SKM-1 treated with dmso at 0.1 percent for 144 hours (cell line): ENCODE measurements around the gene KRTAP2-2.

Experiments used
- DNase-seq: peaks from one replicate; lab custom pipeline; 2025; ENCODE audit not compliant: unreplicated experiment; lab: John Stamatoyannopoulos, UW

Gene KRTAP2-2

GRCh38 chr17:41026715-41027471 is 28.1 kb downstream of the KRTAP2-2 start, which contains the start of gene KRTAP1-5:
KRTAP1-5 (minus strand) TSS chr17:41027208; CDS start chr17:41027155, 53 bp downstream.
- DNase-seq = no peak

DNA sequence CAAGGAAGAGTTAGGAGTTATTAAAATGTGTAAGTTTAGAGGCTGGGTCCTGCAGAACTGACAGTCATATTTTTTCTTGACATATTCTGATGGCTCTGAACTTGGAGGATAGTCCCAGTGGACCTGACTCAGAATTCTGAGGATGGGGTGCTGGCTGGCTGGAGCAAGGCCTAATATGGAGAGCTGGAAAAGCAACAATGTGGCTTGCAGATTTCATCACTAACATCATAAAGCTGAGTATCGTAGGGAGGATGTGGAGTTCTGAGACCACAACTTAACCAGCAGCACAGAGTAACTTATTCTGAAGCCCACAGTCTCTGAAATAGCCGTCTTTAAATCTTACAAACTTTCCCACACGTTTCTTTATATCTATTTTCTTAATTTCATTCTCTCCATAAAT is 30.3 kb downstream of the KRTAP2-2 start:
- DNase-seq = no peak

GRCh38 chr17:41020336-41020735 is 34.7 kb downstream of the KRTAP2-2 start:
- DNase-seq = no peak

GRCh38 chr17:41019415-41019814 is 35.6 kb downstream of the KRTAP2-2 start:
- DNase-seq = no peak

- DNase-seq = no peak
Observed at GRCh38 chr17:41018541-41018940, 36.5 kb downstream of the KRTAP2-2 start.

DNA sequence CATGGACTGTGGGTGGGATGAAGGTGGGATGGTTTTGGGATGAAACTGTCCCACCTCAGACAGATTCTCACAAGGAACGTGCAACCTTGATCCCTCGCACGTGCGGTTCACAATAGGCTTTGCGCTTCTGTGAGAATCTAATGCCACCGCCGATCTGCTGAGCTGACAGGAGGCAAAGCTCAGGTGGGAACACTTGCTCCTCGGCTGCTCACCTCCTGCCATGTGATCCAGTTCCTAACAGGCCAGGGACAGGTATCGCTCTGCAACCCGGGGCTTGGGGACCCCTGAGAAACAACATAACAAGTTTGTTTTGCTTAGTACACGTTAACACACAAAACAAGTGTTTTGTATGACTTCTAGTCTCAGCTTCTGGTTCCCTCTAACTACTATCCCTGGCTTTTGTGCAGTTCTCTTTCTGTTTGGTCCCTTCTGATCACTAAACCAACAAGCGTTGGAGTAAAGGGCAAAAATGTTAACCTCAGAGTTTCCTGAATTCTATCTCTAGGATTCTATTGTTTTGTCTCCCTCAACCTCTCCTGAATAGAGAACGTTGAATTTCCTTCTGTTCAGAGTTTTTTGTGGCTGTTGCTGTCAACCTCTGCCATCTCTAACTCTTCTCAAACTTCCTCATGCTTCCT is 38.3 kb downstream of the KRTAP2-2 start:
- no peak for DNase-seq

GRCh38 chr17:41015454-41015853 is 39.6 kb downstream of the KRTAP2-2 start:
- no peak for DNase-seq

DNA sequence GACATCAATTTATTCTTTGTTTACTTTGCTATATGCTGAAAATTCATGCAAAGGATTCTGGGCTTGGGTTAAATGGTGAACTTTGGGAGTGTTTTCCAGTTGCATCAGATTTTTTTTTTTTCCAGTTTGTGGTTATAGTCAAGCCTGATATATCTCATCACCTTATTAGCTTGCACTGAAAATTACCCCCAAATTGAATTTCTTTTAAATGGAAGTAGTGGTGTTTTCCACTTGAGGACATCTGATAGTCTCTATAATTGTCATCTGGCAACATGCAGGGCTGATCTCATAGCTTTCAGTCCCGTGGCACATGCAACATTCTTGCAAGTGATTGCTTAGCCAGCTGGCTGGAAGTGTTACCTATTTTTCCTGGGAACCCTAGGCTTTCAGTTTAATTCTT is 41.4 kb downstream of the KRTAP2-2 start:
- no peak for DNase-seq

DNA sequence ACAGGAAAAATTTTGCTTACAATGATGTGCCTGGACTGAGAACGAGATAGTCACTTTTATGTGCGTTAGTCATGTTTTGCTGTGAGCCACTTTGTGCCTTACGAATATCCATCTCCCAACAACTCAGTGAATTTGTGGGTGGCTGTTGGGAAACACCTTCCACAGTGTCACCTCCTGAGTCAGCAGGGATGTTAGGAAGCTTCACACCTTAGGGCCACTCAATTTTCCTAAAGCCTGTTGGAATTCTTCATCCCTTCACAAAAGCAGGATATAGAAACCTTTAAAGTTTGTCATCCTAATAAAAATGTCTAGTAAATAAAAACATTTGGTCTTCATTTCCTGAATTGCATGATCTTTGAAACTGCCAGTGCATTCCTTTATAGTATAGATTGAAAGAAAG is 41.8 kb downstream of the KRTAP2-2 start:
- no peak for DNase-seq

- DNase-seq = no peak
Observed at GRCh38 chr17:41012326-41013120, 42.5 kb downstream of the KRTAP2-2 start.

DNA sequence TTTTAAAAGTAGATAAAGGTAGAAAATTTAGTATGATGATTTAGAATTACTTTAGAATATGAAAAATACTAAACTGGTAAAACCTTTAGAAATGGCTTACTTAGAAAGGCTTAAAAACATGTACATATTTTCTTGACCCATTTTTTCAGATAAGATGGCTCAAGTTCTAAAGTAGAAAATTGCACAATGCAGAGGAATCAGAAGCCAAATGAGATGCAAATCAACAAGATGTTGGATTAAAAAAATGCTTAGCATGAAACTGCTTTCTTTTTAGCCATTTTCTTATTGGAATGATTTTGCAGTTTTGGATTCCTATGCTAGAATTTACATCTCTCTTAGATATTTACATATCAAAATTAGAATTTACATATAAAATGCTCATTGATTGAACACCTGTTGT is 44.6 kb downstream of the KRTAP2-2 start:
- no peak for DNase-seq

- DNase-seq = no peak
Observed at GRCh38 chr17:41009936-41010335, 45.1 kb downstream of the KRTAP2-2 start.

GRCh38 chr17:41009301-41009760 is 45.7 kb downstream of the KRTAP2-2 start:
- DNase-seq = no peak

- DNase-seq = no peak
Observed at GRCh38 chr17:41008811-41009210, 46.2 kb downstream of the KRTAP2-2 start, which contains the start of gene KRTAP3-1. KRTAP3-1 (minus strand) TSS chr17:41009128; CDS start chr17:41009074, 54 bp downstream.
